ENCODE results near the gene GAREM1.

GRCh38 chr18:32310101-32310500 is 160.6 kb downstream of the GAREM1 start:
- TF ChIP-seq CTCF (conservative IDR thresholded peaks at IDR 0.05 in 1 of 2, IDR thresholded peaks at IDR 0.05 in 1 of 2; ENCODE audit: extremely low read depth in 1 of 2, insufficient read depth in 1 of 2, low read depth in 1 of 2, low read length in 2 of 2) = no peak
- no peak for TF ChIP-seq EZH2 (IDR thresholded peaks at IDR 0.05; ENCODE audit: borderline replicate concordance, low read length)

All from mammary epithelial cell (primary cell).